ENCODE results near the gene GSDMA. TPM values are rescaled to one million over a fixed set of nuclear protein-coding genes. Genes with fewer than 3 reads are reported as not detected.
"Not testable (repeated sequence)": the region's sequence is repeated elsewhere in the genome, so short reads cannot be mapped to it uniquely, and the experiment has no call there.

GSDMA gene
- total and polyA plus RNA-seq, 12 donors, result 0.06 to 1.3 (median 0.42) TPM; not detected in 6

GRCh38 chr17:40004072-40004471 lies 41.3 kb downstream of the GSDMA start:
- no peak overlapping the region for H3K4me3 ChIP-seq
- no peak for ATAC-seq
- H3K27ac ChIP-seq, result no peak overlapping the region
- H3K27me3 ChIP-seq, result no peaks in the 10 kb centered on the region
- H3K9me3 ChIP-seq, result no peaks in the 10 kb centered on the region
- 93 to 94% methylated on average over 9 of the region's 9 CpGs for WGBS, 2 donors
- TF ChIP-seq CTCF (IDR thresholded peaks at IDR 0.05), result no peak
- H3K36me3 ChIP-seq, result no peaks in the 10 kb centered on the region
- intact Hi-C loops (cut with DNase I), result loop anchor here in 1 of 10 donors (10.0 kb wide), 1 partner anchor 261 kb away; no protein-coding TSS in a partner anchor
- DNase-seq, result no peak
- H3K4me1 ChIP-seq, result no peaks in the 10 kb centered on the region

GRCh38 chr17:40004712-40005111 lies 41.9 kb downstream of the GSDMA start:
- H3K27ac ChIP-seq, result no peak overlapping the region
- ATAC-seq, result no peak
- DNase-seq, result no peak

GRCh38 chr17:40005520-40005919 lies 42.7 kb downstream of the GSDMA start:
- no peaks in the 10 kb centered on the region for H3K36me3 ChIP-seq
- intact Hi-C loops (cut with DNase I), result loop anchor here in 1 of 10 donors (10.0 kb wide), 1 partner anchor 259 kb away; no protein-coding TSS in a partner anchor

More at GRCh38 chr17:40004712-40005111, 41.9 kb downstream of the GSDMA start:
- intact Hi-C loops (cut with DNase I), result loop anchor here in 1 of 10 donors (10.0 kb wide), 1 partner anchor 260 kb away; no protein-coding TSS in a partner anchor
- no peaks in the 10 kb centered on the region for H3K4me1 ChIP-seq
- WGBS, 2 donors, result 88 to 91% methylated on average over 7 of the region's 7 CpGs
- H3K4me3 ChIP-seq, result no peak overlapping the region
- H3K36me3 ChIP-seq, result no peaks in the 10 kb centered on the region
- no peaks in the 10 kb centered on the region for H3K27me3 ChIP-seq
- H3K9me3 ChIP-seq, result no peaks in the 10 kb centered on the region
- no peak for TF ChIP-seq CTCF (IDR thresholded peaks at IDR 0.05)

GRCh38 chr17:40010946-40011500 lies 48.2 kb downstream of the GSDMA start:
- H3K27me3 ChIP-seq, DNase-seq, H3K4me3 ChIP-seq, H3K27ac ChIP-seq, ATAC-seq, H3K36me3 ChIP-seq, H3K9me3 ChIP-seq: not testable (repeated sequence)
- intact Hi-C loops (cut with DNase I), result loop anchor here in 9 of 10 donors (5.0 to 10.0 kb wide), 7 partner anchors 154 to 284 kb away; partner anchors contain the start of gene CDC6 (in 1 of the 9)
- peaks cover 5 to 27% (median 23%) of the 10 kb centered on the region in 9 donors for H3K4me1 ChIP-seq
- 97% methylated on average over 35 to 38 of the region's 38 CpGs for WGBS, 2 donors

More at GRCh38 chr17:40005520-40005919, 42.7 kb downstream of the GSDMA start:
- H3K4me1 ChIP-seq, result no peaks in the 10 kb centered on the region
- H3K9me3 ChIP-seq, result no peaks in the 10 kb centered on the region
- ATAC-seq, result no peak
- no peak overlapping the region for H3K4me3 ChIP-seq
- WGBS, 2 donors, result 93% methylated on average over 6 of the region's 6 CpGs
- no peak for TF ChIP-seq CTCF (IDR thresholded peaks at IDR 0.05)
- no peak for DNase-seq
- no peaks in the 10 kb centered on the region for H3K27me3 ChIP-seq
- H3K27ac ChIP-seq, result no peak overlapping the region

- not testable (repeated sequence) for H3K27ac ChIP-seq, H3K4me3 ChIP-seq, DNase-seq, H3K9me3 ChIP-seq, H3K27me3 ChIP-seq, ATAC-seq, H3K36me3 ChIP-seq
- peaks cover 6 to 34% (median 25%) of the 10 kb centered on the region in 9 donors for H3K4me1 ChIP-seq
- WGBS, 2 donors, result 74 to 78% methylated on average over 20 of the region's 22 CpGs
- intact Hi-C loops (cut with DNase I), result loop anchor here (2.0 to 10.0 kb wide), 9 partner anchors 15 to 283 kb away; partner anchors contain the start of gene CDC6 (in 1 of the 10)
Observed at GRCh38 chr17:40012017-40012647, 49.3 kb downstream of the GSDMA start.

Measured in heart right ventricle (tissue), 16 donors.